GM19372 (cell line): ENCODE results near the gene TMEM139.
A peak's percentile ranks its signal among the peaks of the same experiment; 100 is the strongest.
"Not testable (repeated sequence)": the region's sequence is repeated elsewhere in the genome, so short reads cannot be mapped to it uniquely, and the experiment has no call there.

Experiments
- ATAC-seq: cut with Tn5 transposase; IDR thresholded peaks from one replicate; pipeline ENCODE4 v1.9.1; 2021; ENCODE audit warnings: mild to moderate bottlenecking, low read depth, moderate library complexity; ENCODE audit not compliant: unreplicated experiment

TMEM139 gene

DNA sequence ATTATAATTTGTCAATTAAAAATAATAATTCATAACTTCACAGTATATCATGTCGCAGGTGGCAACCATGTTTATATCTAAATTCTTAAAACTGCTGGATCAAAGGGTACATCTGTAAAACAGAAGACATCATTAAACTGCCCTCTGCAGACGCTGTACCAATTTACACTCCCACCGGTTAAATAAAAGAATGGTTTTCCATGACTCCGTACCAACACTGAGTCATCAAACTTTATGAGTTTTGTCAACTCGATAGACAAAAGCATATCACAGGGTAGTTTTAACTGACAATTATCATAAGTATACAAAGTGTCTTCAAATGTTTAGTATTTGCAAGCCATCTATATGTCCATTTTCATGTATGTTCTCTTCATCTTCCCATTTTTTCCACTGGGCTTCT lies 27.3 kb upstream of the TMEM139 start:
- ATAC-seq: no peak

DNA sequence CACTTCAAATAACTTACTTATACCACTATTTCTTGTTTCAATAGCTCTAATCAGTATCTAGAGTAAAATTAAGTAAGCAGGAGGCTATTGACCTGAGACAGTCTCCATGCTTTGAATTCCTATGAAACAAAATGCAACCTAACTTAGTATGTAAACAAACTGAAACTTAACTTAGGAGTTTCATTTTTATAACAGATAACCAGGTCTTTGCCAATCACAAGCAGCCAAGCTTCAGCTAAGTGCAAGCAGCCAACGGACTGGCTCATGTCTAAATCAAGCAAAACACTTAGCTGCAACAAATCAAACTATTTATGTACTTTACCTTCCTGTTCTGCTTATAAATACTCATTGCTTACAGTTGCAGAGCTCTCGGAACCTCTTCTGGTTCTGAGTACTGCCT lies 25.9 kb upstream of the TMEM139 start:
- ATAC-seq: no peak

GRCh38 chr7:143259765-143260164 lies 25.0 kb upstream of the TMEM139 start:
- ATAC-seq: no peak

- no peak for ATAC-seq
Observed at GRCh38 chr7:143261901-143262300, 22.9 kb upstream of the TMEM139 start.

GRCh38 chr7:143263266-143264195 lies 21.2 kb upstream of the TMEM139 start, which contains the start of gene GSTK1:
TSS of gene GSTK1 (plus strand) at chr7:143263441. CDS start at chr7:143263514, 73 bp downstream.
- ATAC-seq: peak; percentile 96

GRCh38 chr7:143264196-143264568 lies 20.6 kb upstream of the TMEM139 start:
- ATAC-seq: not testable (repeated sequence)

- ATAC-seq: no peak
Observed at GRCh38 chr7:143265017-143265693, 19.6 kb upstream of the TMEM139 start.

DNA sequence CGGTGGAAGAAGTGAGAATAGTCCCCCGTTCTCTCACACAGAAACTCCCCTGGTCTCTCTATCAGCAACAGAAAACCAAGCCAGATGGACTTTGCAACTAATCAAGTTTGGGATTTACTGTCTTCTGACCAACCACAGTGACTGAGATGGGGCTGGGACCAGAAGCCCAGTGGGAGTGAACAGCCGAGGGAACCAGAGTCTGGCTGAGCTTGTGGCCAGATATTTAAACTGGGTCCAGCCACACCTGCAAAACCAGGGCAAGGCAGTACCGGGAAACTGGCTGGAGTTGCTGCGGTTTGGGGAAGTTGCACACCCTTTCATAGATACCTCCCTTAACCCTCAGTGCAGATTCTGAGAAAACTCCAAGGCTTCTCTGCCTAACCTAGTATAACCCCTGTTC lies 15.5 kb upstream of the TMEM139 start:
- no peak for ATAC-seq

DNA sequence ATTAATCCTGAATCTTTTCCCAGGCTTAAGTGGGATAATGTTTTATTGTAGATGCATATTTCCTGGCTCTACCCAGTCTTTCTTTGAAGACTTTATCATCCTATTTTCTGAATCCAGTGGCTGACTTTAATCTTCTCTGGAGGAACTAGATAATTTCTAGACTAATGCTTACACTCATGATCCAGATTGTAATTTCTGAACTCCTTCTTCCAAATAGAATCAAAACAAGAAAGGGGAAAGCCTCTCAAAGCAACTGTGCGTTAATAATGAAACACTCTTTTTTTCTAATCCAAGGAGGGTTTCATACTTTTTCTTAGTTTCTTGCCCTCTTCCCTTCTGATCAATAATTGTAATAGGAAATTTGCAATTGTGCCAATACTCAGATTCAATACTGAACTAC lies 13.5 kb upstream of the TMEM139 start:
- ATAC-seq: no peak

DNA sequence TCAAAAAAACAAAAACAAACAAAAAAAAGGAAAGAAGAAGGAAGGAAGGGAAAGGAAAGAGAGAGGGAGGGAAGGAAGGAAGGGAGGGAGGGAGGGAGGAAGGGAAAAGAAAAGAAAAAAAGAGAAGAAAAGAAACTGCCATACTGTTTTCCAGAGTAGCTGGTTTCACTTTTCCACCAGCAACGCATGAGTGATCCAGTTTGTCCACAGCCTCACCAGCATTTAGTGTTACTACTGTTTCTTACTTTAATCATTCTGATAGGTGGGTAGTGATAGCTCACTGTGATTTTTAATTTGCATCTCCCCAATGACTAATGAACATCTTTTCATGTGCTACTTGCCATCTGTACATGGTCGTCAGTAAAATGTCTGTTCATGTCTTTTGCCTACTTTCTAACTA lies 11.9 kb upstream of the TMEM139 start:
- no peak for ATAC-seq

DNA sequence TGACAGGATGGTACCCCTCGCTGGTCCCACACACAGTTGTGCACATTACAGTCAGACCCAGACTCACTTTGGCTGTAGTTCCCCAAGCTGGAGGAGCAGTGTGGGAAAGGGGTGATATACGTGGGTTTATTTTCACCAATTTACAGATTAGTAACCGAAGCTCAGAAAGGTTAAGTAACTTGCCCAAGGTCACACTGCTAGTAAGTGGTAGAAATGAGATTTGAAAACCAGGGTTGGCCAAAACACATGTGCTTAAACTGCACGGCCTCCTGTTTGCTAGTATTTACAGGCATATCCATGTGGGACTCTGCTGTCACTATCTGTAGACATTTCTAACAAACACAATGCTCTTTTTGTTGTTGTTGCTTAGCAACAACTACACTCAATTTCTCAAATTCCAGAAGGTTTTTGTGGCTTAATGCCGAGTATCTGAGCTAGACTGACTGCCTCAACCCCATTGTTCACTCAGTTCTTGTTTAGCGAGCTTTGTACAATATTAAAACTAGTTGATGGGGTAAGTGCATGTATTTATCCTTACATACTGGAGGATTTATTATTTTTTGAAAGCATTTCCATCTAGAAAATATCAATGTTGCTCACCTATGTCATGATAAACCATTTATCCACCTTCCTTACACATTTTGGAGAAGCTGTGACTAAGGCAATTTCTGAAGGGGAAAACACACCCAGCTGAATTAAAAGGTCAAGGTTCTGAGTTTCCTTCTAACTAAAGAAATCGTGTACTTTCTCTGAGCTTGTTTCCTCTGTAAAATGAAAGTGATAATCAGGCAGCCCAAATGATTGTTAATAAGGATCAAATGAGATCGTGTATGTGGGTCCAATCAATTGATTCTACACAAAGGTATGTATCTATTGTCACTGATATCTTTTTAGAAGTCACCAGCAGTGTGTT lies 5.3 kb upstream of the TMEM139 start:
- peak; percentile 53 for ATAC-seq

DNA sequence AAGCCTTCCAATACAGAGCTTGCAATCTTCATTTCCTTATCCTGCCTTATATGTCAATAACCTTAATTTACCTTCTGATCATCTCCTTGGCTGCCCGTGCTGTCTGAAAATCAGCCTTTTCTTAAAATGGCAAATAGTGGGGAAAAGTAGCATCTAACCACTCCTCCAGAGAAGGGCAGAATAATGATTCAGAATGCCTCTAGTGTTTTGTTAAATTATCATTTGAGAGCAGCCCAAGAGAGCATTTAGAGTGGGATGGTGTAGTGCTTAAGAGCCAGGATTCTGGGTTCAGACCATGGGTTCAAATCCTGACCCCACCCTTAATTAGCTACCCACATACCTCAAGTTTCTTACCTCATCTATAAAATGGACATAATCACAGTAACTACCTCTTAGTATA lies 4.6 kb upstream of the TMEM139 start:
- ATAC-seq: no peak

DNA sequence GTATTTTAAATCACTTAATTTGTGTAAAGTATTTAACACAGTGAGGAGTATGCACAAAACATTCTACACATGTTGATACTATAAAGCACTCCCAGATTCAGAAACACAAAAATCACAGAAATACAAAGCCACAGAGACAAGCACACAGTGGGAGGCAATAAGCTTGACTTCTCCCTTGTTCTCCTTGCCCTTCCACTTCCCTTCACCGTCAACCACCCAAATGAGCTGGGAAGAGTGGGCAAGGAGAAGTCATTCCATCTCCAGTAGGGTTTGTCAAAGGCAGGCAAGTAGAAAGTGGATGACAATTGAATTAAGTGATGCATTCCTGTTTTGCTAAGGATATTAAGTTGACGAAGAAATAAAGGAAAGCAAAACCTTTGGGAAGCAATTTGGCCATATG lies 4.2 kb upstream of the TMEM139 start:
- no peak for ATAC-seq

- no peak for ATAC-seq
Observed at GRCh38 chr7:143281529-143281928, 3.2 kb upstream of the TMEM139 start.

- ATAC-seq: no peak
Observed at GRCh38 chr7:143282124-143282523, 2.6 kb upstream of the TMEM139 start.

- ATAC-seq: no peak
Observed at GRCh38 chr7:143283381-143283780, 1.4 kb upstream of the TMEM139 start.

- no peak for ATAC-seq
Observed at GRCh38 chr7:143285470-143285778, 666 bp downstream of the TMEM139 start.

DNA sequence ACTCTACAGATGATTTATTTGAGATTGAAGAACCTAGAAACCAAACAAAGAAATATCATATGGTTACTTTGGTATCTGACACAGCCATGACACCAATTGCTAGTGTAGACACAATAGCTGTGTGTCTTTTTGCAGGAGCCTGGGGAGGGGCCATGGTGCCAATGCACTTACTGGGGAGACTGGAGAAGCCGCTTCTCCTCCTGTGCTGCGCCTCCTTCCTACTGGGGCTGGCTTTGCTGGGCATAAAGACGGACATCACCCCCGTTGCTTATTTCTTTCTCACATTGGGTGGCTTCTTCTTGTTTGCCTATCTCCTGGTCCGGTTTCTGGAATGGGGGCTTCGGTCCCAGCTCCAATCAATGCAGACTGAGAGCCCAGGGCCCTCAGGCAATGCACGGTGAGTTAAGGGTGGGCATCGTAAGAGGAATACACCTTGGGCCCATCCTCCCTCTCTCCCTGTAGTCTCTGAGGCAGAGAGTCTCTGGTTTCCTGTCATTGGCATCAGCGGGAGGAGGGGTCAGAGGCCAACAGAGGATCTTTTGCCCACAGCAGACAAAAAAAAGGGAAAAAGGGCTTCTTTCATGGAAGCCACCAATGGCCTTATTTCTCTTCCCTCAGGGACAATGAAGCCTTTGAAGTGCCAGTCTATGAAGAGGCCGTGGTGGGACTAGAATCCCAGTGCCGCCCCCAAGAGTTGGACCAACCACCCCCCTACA lies 1.2 kb downstream of the TMEM139 start:
- no peak for ATAC-seq

DNA sequence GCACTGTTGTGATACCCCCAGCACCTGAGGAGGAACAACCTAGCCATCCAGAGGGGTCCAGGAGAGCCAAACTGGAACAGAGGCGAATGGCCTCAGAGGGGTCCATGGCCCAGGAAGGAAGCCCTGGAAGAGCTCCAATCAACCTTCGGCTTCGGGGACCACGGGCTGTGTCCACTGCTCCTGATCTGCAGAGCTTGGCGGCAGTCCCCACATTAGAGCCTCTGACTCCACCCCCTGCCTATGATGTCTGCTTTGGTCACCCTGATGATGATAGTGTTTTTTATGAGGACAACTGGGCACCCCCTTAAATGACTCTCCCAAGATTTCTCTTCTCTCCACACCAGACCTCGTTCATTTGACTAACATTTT lies 1.7 kb downstream of the TMEM139 start:
- no peak for ATAC-seq

- ATAC-seq: no peak
Observed at GRCh38 chr7:143287339-143287934, 2.7 kb downstream of the TMEM139 start.
